NCI-H2227 (cell line): Measurements from ENCODE around the gene C1QL1.
A peak's percentile ranks its signal among the peaks of the same experiment; 100 is the strongest.

ENCODE experiments used
- DNase-seq: peaks from one replicate; lab custom pipeline; 2025; ENCODE audit not compliant: unreplicated experiment; lab: John Stamatoyannopoulos, UW

Gene C1QL1

DNA sequence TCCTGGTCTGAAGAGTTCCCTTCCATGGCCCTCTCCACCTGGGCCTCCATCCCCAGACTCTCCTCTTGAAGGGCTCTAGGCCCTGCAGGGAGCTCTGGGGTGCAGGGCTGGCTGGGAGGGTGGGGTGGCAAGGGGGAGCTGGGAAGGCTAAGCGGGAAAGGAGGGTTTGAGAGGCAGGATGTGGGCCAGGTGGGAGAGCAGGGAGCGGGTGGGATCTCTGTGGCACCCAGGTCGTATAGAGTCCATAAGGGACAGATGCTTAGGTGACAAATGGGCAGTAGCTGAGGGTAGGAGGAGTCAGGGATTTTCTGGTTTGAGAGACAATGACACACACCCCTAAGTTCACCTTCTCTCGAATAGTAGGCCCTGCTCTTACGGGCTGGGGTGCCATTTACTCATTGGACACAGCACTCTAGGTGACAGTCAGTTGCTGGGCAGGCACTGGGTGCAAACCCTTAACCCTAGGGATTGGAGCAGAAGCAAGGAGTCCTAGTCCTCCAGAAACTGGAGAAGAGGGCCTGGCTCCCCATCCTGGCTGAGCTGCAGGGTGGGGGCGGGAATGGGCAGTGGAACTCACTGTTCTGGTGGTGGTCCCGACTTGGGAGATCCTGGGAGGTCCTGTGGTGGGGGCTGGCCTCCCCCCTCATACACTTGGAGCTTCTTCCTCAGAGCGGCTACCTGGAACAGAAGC lies 35.9 kb downstream of the C1QL1 start:
- no peak for DNase-seq

DNA sequence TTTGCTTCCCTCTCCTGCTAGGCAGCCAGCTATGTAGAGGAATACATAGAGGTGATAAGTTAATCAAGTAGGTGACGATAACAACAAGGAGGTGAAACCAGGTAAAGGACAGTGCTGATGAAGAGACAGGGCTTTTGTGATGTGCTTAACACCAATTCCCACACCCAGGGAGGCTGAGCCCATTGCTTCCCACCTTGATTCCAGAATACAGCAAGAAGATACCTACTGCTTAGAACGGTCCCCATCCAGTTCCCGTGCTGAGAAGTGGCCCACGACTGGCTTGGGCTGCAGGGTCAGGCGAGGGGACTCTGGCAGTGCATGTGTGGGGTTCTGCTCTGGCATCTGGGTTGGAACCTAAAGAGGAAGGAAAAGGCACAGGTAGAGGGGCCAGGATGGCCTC lies 36.7 kb downstream of the C1QL1 start:
- DNase-seq: no peak

DNA sequence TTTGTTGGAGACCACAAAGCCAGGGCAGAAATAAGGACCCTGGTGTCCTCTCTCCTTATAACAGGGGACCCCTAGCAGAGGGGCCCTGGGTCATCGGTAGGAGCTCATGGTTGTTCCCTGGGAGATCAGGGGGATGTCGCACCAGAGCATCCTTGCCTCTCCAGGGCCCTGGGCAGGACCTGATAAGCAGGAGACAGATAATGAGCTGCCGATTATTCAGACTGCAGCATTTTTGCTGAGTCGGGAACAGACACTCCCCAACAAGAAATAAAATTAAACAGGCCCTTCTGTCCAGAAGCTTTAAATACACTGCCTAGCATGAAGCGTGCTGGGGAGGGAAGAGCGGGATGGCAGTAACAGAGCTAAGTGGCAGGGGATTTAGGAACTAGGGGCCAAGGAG lies 37.4 kb downstream of the C1QL1 start:
- DNase-seq: no peak

DNA sequence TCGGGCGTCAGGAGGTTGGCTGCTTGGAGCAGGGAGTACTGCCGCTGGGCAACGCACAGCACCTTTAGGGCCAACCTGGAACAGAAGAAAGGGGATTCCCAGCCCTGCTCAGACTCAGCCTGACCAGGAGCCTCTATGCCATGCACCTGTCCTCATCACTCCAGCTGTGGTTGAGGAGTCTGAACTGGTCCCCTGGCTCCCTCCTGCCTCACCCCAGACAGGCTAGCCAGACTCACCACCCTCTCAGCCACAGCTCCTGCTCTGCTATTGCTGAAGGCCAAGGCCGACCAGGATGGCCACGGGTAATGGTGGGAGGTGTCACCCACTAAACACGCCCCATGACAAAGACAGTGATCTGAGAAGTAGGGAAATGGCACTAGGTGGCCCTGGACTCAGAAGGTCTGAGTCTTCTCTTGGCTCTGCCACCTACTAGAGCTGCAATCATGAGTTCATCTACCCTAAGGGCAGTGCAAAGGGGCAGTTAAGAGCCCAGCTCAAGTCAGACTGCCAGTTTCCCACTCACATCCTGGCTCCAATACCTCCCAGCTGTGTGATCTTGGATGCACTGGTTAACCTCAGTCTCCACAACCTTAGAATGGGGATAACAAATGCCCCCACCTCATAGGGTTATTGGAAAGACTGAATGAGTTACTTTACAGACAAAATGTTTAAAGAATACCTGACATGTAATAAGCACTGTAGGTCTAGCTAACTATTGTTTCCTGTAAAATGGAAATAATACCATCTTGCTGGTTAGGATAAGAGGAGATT lies 39.0 kb downstream of the C1QL1 start:
- no peak for DNase-seq

DNA sequence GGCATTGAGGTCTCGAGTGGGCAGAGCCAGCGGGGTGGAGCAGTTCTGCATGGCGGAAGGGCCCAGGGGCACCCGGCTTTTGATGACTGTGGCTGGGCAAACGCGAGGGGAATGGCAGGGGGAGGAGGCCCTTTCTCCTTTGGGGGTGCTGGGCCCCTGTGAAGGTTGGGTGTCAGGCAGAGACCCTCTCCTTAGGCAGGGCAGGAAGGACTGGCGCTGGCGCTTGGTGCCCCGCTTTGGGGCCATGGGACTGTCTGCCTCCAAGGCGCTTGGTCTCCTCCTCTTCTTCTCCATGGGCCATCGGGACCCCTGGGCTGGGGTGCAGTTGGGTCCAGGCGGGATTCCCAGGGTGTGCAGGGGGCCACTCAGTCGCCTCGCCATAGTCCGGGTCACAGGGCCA lies 40.0 kb downstream of the C1QL1 start:
- no peak for DNase-seq

DNA sequence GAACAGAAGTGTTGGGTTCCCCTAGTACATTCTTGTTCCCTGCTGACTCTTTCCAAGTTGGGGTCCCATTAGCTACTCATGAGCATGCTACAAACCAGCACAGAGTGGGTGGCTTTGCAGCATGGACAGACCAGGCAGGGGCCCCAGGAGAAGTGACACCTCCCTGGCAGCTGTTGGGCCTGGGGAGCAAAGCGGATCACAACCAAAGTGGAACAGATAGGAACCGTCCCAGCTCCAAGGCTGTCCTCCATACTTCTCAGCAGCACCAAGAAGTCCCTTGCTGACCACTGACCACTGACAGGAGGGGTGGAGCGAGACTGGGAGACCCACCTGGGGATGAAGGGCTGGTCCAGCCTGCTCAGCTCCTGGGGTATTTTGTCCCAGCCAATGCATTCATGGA lies 40.4 kb downstream of the C1QL1 start:
- DNase-seq: no peak

DNA sequence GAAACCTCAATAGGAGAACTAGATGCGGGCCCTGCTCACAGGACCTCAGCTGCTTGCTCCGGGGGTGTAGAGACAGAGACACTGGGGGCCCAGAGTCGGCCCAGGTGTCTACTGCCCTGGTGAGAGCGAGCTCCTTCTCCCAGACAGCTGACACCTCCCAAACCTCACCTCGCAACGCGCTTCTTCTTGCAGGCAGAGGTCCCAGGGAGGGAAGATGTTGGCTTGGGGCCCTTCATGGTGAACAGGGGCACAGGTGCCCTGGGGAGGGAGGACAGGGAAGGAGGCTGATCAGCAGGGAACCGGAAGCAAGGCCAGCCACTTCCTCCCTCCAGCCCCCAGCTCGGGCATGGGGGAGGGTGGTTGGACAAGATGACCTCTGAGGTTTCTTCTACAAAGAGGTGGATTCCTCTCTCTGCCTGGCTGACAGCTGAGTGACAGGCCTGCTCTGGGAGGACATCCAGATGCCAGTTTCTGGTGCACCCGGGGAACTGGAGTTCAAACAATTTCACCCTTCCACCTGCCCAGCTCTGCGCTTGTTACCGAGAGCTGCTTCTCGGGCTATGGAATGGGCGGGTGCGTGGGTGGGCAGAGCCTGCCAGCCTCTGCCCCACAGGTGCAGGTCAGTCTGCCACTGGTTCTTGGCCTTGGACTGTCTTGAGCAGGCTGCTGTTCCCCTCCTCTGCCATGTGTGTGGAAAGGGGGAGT lies 41.1 kb downstream of the C1QL1 start:
- no peak for DNase-seq

DNA sequence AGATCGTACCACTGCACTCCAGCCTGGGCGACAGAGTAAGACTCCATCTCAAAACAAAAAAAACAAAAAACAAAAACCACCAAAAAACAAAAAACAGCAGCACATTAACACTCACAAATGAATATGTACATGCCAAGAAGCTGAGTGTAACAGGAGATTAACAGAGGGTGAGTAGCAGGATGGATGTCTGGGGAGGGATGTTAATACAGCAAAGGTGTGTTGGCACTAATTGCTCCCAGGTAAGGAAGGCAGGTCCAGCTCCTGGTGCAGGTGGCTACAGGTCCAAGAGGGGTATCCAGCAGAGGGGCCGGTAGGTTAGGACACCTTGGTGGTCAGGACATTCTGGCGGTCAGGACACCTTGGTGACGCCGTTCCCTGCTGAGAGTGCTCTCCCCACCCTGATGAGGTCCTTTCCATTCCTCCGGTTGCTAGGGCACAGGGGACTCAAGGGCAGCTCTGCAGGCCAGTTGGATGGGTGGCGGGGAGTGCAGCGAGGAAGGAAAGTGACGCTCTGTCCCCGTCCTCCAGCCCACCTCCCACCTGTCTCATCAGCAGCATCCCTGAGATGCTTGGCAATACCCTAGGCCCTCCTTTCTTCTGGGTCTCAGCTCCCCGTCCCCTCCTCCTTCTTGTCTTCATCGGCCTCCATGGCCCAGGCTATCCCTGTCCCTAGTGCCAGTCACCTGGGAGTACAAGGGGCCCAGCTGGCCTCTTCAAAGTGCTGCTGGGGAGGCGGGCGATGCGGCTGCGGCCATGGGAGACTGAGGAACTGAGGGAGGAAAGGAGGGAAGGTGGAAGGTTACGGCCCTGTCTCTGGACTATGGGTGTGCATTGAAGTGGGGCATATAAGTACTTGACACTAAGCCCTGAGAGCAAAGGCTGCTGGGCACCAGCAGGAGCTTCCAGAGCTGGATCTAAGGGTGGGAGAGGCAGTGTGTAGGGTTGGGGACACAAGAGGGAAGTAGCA lies 42.1 kb downstream of the C1QL1 start:
- DNase-seq: no peak

DNA sequence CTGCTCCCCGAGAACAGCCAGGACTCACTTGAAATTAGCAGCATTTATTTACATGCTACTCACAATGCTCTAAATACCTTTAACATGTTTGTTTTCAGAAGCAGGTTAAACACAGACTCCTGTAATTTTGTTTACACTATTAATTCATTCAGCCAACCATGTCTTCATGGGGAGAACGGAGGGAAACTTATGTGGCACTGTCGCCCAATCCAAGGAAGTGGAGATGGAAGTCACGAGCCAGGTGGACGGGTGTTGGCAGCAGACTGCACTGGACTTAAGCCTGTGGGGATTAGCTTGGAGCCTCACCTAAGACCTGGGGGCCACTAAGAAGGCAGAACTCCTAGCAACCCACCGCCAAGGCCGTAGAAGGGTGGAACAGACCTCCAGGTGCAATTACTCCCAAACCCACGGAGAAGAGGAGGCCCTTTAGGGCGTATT lies 44.0 kb downstream of the C1QL1 start:
- DNase-seq: no peak

DNA sequence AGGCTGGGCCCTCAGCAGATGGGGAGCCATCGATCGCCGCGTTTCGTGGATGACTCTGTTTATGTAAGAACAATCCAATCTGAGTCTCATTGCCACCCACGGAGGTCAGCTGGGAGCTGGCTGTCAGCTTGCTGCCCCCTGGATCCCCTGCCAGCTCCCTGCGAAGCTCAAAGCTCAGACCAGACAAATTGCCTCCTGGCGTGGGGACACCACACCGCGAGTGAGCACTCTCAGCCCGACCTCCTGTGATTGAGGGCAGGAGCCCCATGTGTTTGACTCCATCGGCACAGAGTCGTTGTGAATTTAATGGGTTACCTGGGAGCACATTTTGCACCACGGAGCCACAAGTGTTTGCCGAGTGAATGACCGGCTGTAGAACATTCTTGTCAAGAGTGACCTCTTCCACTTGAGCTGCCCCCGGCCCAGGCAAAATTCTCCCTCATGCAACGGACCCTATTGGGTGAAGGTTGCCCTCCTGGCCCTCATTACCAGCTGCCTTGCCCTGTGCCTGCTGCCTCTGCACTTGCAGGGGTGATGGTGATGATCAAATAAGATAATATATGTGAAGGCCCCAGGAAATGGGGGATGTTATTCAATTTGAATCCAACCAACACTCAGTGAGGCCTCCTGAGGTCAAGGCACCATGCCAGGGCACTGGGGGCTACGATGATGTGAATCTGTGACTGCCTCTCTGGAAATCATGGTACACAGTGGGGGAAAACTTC lies 45.2 kb downstream of the C1QL1 start:
- peak; percentile 23 for DNase-seq

DNA sequence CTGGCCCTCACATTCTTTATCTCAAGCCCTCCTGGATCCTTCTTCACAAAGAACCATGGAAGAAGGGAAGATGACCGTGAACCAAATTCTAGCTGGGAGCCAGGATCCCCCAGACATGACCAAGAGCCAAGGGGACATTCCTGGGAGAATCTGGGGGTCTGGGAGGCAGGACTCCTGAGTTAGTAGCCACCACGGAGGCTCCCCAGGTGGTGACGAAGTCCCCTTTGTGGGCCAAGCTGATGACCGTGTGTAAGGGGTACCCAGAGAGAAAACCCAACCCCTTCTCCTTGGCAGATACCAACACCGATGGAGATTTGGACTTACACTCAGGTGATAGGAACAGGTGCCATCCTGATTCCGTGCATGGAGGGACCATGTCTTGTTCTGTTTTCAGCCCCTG lies 46.0 kb downstream of the C1QL1 start:
- no peak for DNase-seq

DNA sequence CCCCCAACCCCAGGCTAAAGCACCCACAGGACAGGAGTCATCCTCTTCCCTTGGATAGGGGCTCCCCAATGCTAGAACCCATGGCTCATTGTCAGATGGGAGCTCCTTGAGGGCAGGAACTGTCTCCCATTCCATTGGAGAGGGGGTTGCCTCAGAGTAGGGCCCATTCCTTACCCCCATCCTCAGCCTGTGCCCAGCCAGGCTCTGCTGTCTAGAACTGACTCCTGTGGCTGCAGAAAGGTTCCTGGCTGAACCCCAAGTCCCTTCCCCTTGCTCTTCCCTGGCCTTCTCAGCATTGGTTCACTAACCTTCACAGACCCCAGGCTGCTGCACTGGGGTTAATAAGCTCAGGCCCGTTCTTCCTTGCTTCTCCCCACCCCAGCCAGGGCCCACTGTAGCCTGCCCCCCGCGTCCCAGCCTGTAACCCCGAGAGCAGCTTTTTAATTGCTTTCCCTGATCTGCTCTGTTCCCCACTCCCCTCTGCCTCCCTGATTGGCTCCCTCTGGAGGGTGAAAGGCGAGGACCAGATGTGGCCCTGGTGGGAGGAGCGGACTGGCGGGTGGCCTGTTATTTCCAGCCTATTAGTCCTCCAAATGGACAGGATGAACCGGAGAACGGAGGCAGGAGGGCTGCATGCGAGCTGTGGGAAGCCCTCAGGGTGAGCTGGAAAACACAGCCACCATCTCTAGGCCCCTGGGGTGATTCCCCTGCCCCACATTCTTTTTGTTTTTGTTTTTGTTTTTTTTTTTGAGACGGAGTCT lies 46.8 kb downstream of the C1QL1 start:
- DNase-seq: peak; percentile 72

DNA sequence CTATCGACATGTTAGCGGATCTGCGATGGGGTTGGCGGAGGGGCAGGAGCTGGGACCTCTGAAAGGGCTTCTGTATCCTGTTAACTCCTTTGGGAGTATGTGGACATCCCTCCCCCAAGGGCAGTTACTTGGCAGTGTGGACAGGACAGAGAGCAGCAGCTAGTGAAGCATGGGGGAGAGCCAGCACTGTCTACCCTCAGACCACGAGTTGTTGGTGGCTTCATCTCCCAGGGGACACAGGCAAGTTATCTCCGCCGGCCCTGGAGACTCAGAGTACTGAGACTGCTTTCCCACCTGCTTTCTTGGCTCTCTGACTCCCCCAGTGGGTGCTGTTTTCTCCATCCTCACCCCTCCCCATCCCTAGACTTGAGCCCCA lies 47.5 kb downstream of the C1QL1 start:
- no peak for DNase-seq

DNA sequence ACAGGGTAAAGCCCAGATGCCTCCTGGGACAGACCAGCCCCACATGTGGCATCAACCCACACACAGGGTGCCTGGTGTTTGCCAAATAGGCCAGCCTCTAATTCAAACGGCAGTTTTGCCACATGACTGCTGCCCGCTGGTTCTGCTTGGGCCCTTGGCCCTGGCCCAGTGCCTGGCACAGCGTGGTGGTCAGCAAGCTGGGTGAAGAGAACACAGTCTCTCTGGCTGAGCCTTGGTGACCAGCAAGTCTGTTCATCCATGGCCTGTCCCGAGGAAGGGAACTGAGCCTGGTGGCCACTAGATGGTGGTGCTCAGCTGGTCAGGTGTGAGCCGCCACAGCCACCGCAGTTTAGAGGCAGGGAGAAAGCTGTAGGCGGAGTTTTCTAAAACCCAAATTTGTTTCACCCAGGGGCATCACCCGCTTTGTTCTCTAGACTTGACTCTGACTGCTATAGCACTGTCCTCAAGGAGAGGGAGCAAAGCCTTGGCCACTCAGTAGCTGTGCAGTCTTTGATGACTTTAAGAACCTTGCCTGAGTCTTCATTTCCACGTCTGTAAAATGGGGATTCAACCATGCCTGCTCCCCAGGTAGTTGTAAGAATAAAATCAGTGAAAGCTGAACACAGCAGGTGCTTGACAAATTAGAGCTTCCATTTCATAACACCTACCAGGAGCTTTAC lies 48.1 kb downstream of the C1QL1 start:
- peak; percentile 80 for DNase-seq

DNA sequence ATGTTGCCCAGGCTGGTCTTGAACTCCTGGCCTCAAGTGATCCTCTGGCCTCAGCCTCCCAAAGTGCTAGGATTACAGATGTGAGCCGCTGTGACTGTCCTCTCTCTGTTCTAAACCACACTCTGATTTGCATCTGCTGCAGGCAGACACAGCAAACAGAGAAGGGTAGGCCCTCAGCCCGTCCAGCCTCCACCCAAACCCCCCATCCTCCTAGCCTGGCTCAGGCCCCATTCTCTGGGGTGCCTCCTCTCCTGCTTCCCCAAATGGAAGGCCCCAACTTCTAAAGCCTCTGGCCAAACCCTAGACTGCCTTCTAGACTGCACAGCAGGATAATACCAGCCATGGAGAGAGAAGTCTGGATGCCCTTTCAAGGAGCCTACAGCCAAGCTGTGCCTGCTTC lies 48.7 kb downstream of the C1QL1 start:
- no peak for DNase-seq

DNA sequence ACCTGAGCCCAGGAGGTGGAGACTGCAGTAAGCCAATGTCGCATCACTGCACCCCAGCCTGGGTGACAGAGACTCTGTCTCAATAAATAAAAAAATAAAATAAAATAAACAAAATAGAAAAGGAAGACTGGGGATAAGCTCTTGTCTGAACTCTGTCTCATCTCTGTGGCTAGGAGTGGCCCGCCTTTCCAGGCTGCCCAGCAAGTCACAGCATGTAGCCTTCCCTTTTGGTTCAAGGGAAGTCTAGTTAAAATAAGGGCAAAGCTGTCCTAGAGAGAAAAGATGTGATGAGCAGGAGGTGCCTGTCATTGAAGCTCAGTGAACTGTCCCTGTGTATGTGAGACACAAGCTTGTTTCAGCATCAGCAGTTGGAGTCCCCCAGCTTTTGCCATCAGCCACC lies 50.1 kb downstream of the C1QL1 start:
- no peak for DNase-seq

DNA sequence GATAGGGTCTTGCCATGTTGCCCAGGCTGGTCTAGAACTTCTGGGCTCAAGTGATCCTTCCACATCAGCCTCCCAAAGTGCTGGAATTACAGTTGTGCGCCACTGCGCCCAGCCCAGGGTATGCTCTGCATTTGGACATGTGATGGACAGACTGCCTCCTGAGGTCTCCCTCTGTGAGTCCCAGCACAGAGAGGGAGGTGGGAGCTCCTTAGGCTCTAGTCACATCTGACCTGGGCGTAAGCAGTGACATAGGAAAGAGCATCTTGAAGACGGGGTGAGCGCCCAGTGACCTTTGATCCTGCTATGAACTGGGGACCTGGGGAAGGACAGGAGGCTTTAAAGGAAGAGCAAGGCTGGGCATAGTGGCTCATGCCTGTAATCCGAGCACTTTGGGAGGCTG lies 50.6 kb downstream of the C1QL1 start:
- DNase-seq: no peak

DNA sequence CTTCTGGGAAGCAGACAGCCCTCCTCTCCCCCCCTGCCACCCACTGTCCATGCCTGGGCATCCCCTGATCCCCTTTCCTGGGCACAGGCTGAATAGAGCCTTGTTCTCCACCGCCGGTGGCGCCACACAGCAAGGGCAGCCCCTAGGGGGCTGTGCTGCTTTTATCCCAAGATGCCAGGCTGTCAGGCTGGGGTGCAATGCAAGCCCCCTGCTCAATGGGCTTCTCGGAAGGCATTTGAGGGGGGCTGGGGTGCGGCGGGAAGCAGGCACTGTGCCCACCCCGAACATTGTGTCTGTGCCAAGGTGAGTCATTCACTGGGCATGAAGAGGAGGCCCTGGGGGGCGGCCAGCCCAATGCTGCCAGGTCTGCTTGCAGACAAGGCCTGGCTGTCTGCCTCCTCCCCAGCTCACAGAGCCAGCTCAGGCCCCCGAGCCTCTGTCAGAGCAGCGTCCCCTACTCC lies 51.3 kb downstream of the C1QL1 start:
- DNase-seq: no peak
